Suppressor macrophage treated with lipopolysaccharide for 1 hour (primary cell): ENCODE measurements around the gene ITGB1.
"Not testable (repeated sequence)": the region's sequence is repeated elsewhere in the genome, so short reads cannot be mapped to it uniquely, and the experiment has no call there.

Source experiments
- DNase-seq, 3 donors: peaks; one replicate each; pipeline ENCODE4 v3.0.0-alpha.2; 2020 to 2022

ITGB1 gene

DNA sequence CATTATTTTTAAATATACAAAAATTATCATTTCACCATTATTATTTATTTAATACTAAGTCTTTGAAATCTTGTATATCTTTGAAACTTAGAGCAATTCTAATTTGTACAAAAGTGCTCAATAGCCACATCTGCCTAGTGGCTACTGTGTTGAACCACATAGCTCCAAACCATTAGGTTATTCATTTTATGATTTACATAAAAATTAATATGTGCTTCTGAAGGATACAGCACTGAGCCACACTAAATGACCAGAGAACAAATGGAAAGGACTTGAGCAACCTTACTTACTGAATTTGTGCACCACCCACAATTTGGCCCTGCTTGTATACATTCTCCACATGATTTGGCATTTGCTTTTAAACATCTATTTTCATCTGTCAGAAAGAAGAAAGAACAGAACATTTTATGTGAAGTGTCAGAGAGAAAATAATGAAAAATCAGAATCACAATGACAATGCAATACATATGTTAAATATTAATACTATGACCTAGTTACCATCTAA lies 25.8 kb downstream of the ITGB1 start:
- DNase-seq = no peak

DNA sequence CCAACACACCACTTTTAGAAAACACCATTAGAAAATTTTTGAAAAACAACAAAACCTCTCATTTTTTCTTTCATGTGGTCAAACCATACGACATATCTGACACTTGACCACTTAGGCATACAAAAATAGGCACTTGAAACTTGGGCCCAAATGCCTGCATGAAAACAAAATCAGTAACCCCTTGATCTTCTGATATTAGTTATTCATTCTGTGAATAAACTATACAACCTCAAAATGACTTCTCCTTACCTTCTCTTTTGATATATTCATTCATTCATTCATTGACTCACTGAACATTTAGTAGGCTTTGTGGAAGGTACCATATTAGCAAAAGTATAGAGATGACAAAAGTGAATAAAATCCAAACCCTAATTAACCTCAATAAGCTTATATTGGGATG lies 26.4 kb downstream of the ITGB1 start:
- no peak for DNase-seq

DNA sequence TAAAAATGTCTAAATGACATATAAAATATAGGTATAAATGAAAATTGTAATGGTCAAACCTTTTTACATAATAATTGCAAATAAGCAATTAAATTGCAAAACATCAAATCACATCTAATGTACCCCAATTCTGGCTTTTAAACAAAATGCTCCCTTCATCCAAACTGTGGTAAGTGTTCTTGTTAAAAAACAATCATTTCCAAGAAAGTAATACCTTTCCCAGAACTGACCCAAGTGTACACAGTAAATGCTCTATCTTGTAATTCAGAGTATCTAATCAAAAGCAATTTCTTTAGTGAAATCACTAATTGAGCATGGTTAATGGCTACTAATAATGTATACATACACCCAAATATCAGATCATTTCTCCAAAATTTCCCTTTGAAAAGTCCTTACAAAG lies 28.0 kb downstream of the ITGB1 start:
- no peak for DNase-seq

DNA sequence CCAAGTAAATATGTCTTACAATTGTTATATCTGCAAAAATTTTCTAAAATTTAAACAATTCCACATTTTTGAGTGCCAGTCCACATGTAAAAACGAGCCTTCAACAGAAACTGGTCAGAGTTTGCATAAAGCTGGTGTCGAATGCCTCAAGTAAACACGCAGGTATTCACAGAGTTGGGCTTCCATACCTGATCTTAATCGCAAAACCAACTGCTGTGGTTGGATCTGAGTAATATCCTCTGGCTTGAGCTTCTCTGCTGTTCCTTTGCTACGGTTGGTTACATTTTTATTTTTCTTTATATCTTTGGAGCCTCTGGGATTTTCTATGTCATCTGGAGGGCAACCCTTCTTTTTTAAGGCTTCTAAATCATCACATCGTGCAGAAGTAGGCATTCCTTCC lies 28.4 kb downstream of the ITGB1 start:
- DNase-seq = no peak

DNA sequence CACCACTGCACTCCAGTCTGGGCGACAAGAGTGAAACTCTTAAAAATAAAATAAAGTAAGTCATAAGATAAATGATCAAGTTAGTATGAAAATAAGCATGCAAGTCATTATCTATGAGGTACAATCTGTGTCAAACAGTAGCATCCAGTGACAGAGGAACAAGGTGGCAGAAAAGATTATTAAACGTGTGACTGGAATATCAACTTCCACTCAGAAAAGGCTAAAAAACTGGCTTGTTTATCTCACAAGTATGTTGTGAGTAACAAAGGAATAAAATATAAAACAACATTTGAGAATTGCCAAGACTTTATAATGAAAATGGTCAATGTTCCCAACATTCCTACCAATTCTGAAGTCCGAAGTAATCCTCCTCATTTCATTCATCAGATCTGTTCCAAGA lies 30.3 kb downstream of the ITGB1 start:
- no peak for DNase-seq

DNA sequence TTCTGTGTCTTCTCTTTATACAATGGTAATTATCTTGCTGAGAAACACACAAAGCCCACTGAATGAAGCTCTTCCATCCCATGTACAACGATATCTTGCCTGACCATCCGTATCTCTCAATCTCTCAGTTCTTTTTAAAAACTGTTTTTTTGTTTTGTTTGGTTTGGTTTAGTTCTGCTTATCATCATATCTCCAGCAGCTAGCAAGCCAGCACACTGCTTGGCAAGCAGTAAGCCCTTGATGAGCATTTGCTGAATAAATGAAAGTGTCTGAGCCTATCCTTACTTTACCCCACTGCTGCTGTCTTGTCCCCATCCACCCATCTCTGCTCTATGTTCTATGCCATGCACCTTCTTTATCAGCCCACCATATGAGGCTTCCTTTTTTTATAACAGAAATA lies 34.2 kb downstream of the ITGB1 start:
- DNase-seq = no peak

DNA sequence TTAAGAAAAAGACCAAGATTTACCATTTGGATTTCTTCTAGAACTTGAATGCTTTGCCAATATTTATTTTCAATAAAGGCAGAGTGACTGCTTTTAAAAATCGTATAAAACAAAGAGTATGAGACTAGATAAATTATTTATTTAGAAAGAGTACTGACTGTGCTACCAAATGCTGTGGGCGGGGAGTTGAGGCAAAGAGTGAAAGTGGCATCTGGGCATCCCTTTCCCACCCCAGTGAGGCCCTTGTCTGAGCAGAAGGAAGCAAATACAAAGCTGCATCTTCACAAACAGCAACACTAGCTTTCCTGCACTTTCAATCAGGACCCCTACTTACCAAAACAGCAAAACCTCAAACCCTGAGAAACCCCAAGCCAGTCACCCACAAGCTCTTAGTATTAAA lies 34.9 kb downstream of the ITGB1 start:
- no peak for DNase-seq

DNA sequence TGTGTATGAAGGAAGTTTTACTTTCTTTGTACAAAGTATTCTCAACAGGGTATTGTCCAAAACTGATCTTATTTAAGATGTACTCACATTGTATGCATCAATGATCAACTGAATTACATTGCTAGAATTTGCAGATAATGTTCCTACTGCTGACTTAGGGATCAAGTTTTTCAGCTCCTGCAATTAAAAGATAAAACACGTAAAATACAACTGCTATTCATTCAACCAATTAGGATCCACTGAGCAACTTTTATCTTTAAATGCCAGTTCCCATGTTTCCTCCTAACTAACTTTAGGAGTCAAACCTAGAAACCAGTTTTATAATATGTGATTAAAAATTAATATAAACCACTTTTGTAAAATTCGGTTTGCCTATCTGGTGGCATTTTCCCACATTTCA lies 35.9 kb downstream of the ITGB1 start:
- DNase-seq = no peak

DNA sequence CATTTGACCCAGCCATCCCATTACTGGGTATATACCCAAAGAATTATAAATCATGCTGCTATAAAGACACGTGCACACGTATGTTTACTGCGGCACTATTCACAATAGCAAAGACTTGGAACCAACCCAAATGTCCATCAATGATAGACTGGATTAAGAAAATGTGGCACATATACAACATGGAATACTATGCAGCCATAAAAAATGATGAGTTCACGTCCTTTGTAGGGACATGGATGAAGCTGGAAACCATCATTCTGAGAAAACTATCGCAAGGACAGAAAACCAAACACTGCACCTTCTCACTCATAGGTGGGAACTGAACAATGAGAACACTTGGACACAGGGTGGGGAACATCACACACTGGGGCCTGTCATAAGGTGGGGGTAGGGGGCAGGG lies 40.2 kb downstream of the ITGB1 start:
- DNase-seq = not testable (repeated sequence)

DNA sequence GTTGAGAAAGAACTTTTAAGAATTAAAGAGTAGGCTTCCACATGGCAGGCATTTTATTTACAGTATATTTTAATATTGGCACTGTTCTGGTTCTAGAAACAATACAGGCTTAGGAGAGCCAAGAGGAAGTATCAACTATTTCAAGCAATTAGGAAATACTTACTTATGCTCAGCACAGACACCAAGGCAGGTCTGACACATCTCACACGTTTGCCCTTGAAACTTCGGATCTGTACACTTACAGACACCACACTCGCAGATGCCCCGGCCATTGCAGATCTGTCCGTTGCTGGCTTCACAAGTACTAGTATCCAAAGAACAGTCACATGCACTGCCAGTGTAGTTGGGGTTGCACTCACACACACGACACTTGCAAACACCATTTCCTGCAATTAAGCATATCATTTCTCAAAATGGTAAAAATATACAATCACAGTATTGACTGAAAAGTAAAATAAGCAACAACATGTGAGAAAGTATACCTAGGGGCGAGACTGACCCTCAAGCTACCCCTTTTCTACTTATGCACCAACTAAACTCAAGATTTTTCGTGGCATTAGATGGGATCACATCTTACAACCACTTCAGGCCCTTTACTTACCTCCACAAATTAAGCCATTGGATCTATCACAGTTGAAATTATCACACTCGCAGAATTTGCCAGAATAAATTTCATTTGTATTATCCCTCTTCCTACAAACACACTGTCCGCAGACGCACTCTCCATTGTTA lies 46.6 kb downstream of the ITGB1 start:
- DNase-seq = no peak

DNA sequence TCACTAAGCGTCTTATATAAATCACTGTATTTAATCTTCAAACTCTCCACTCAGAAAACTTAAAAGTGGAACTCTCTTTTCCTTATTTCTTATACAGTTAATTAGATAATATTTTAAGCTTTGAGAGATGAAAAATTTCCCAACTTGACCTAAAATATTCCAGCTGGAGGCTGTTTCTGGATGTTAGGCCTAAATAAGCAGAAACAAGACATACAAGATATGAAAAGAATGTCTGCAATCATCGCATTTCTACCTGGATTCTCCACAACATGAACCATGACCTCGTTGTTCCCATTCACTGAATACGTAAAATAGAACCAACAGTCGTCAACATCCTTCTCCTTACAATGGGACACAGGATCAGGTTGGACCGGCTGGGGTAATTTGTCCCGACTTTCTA lies 48.1 kb downstream of the ITGB1 start:
- DNase-seq = not testable (repeated sequence)

DNA sequence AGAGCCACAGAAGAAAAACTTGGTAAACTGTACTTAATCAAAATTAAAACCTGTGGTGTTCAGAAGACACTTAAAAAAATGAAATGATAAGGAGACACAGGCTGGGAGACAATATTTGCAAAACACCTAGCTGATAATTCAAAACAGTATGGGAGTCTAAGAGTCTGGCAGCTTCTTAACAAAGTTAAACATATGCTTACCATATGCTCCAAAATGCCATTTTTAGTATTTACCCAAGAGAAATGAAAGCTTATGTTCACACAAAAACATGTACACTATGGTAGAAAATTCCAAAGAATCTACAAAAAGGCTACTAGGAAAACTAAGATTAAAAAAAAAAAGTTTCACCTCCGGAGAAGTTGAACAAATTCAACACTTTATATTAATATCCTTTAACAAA lies 48.6 kb downstream of the ITGB1 start:
- DNase-seq = no peak

DNA sequence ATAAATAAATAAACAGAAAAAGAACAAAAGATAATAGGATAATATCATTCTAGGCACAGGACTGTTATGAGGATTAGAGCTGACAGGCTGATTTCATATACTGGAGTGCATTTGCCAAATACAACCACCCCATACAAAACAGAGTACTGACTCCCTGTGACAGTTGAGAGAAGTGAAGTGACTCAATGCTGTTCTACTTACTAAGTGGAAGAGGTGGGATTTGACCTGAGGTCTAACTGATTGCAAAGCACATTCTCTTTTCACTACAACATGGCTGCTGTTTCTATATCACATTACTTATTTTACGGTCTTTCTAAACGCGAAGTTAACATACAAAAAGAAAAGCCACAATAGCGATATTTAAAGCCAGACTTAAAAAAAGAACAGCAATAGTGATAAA lies 51.4 kb downstream of the ITGB1 start:
- DNase-seq = no peak

DNA sequence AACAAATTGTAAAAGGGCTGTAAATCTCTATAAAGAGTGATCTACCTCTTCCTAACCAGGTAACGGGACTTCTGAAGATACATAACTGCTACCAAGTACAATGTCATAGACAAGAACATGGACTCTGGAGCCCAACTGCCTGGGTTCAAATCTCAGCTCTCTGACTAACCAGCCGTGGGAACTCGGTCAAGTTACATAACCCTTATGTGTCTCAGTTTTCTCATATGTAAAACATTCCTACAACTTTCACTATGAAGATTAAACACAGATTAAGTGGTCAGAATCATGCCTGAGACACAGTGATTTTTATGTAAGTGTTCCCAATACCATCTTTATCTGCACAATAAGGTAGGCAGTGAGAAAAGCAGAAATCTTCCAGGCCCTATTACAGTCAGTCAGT lies 52.6 kb downstream of the ITGB1 start:
- no peak for DNase-seq

DNA sequence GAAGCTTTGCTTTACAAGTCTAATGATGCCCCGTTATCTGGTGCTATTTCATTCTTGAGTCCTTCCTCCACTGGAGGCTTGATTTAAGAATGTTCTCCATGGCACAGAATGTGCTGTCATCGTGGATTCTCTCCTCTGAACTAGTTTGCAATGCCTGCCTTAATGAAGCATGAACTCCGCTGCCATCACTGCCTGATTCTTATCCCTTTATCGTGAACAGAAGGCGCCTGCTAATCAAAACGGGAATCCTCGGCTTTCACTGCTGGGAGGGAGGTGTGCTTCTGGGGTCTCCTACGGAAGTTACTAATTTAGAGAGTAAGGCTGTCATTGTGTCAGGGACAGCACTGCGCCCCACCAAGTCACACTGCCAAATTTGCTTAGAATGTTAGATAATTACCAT lies 56.2 kb downstream of the ITGB1 start:
- no peak for DNase-seq

DNA sequence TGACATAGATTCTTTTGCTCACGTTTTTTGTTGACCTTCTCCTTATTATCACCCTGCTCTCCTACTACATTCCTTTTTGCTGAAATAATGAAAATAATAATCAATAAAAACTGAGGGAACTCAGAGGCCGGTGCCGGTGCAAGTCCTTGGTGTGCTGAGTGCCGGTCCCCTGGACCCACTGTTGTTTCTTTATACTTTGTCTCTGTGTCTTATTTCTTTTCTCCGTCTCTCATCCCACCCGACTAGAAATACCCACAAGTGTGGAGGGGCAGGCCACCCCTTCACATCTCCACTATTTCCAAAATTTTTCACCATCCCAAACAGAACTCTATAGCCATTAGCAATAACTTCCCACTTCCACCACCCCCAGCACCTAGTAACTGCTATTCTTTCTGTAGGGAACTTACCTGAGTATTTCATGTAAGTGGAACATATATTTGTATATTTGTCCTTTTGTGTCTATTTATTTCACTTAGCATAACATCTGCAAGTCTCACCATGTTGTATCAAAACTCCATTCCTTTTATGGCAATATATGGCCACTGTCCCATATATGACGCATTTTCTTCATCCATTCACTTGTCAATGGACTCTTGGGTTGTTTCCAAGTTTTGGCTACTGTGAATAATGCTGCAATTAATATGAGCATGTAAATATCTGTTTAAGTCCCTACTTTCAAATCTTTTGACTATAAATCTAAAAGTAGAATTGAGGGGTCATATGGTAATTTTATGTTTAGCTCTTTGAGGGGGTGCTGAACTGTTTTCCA lies 62.6 kb downstream of the ITGB1 start:
- DNase-seq = not testable (repeated sequence)

DNA sequence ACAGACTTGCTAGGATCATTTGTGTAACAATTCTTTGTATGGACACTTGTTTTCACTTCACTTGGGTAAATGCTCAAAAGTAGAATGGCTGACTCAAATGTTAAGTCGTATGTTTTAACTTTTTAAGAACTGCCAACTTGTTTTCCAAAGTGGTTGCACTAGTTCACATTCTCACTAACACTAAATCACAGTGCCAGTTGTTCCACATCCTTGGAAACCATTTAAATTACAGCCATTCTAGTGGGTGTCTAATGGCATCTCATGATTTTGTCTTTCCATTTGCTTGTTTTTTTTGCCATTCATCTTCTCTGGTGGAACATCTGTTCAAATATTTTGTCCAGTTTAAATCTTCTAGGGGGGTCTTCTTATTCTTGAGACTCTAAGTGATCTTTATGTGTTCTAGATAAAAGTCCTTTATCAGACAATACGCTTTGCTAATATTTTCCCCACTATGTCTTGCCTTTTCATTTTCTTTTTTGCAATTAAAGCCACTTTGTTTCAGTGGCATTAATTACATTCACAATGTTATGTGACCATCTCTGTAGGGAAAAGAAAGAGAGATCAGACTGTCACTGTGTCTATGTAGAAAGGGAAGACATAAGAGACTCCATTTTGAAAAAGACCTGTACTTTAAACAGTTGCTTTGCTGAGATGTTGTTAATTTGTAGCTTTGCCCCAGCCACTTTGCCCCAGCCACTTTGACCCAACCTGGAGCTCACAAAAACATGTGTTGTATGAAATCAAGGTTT lies 63.9 kb downstream of the ITGB1 start:
- DNase-seq = no peak

DNA sequence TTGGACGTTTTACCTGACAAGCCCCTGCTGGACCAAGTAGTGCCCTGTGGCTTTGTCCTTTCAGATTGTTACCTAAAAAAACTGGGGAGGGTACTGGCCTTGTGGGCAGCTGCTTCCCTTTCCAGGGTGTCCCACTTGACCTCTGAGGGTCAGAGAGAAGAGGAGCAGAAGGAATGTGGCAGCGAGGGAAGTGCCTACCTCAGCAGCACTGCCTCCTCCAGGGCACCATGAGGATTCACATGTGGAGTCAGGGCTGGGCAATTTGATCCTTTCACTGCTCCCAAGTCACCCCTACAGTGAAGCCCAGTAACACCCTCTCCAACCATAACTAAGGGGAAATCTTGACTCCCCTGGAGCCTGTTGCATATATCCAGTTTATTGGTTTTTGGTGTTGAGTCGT lies 64.6 kb downstream of the ITGB1 start:
- no peak for DNase-seq

DNA sequence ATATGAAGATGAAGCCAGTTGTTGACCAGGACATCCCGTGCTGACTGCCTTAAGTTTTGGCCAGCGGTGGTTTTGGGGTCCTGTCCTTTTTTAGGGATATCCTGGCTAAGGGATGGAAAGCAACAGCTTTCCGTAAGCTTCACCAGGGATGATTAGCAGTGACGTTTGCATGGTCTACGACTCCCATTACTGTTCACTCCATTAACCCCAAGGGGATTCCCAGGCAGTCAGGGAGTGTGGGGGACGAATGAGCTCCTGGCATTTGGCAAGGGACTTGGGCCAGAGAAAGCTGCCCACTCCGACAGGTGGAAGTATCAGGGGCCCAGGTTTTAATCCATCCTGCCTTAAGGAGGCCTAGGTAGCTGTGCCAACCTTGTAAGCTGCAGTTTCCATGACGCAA lies 66.8 kb downstream of the ITGB1 start:
- DNase-seq = no peak

DNA sequence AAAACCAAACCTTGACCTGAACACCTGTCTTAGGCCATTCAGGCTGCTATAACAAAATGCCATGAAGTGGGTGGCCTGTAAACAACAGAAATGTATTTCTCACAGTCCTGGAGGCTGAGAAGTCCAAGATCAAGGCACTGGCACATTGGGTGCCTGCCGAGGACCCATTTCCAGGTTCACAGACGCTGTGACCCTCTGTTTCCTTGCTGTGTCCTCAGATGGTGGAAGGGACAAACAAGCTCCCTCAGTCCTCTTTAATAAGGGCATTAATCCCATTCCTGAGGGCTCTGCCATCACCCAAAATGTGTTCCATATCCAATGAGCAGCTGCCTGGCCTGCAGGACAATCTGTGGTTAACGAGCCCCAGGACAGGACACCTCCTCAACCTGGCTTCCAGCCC lies 67.6 kb downstream of the ITGB1 start:
- no peak for DNase-seq

DNA sequence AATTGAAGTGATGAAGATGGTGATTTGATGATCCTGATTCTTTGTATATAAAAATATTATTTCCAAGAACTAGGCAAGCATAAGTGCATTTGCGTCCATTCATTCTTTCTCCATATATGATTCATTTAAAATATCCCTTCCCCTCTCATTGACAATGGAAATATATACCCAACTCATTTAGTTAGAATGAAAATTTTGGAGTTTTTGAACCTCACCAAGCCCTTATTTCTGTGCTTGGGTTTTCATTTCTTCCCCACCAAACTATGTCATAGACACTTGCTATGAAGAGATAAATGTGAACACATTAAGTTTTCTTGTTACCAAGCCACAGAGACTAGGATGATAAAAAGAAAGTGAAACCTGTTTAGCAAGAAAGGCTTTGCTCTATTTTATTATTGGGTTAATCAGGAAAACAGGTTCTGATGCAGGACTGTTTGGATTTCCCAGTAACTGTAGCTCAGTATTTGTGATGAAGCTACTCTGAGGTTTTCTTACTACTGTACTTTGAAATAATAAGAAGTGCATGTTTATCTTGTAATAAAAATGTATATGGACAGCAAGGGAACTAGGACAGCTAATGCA lies 68.3 kb downstream of the ITGB1 start:
- DNase-seq = no peak

DNA sequence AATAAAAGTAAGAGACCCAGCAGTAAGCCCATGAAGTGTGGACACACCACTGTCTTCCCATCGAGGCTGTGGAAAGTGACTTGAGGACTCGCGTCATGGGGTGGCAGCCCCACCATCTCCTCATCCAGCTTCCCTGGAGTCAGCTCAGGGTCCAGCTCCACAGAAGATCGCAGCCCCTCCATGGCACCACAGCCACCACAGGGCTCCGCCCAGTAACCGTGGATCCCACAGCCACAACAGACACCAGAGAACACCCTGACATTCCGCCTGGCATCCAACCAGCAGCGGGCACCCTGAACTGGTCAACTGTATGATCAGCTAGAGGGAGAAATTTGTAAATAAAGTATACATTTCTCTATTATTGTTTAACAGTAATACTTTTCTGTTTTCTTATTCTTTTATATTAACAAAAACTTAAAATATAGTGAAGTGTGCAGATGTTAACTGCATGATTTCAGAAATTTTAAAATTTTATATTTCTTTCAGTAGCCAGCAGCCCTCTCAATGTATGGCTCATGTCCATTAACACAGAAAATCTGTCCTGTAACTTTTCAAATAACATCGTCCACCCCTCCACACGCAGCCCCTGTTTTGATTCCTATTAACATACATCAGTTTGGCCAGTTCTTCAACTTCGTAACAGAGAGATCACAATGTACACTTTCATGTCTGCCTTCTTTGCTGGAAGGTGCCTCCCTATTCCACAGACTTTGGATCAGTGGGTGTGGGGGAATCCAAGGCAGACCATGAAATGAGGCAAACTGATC lies 69.7 kb downstream of the ITGB1 start:
- no peak for DNase-seq

DNA sequence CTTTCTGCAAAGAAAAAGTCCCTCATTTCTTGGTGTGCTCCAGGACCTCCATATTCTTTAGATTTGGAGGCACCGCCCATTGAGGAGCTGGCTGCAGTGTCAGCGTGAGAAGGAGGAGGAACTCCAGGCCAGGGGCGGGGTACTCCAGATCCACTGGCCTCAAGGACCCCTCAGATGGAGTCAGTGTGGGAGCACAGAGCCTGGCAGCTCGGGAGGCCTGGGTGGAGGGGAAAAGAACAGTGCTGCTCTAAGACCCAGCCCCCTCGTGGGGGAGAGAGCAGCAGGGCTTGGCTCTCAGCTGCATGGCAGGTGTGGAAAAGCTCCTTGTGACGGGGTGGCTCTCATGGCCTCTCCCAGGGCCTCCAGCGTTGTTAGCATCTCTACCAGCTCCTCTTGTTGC lies 70.5 kb downstream of the ITGB1 start:
- DNase-seq = no peak
